PC-9 (cell line): Measurements from ENCODE around the gene KLRB1. TPM values are rescaled to one million over a fixed set of nuclear protein-coding genes. Genes with fewer than 3 reads are reported as not detected.
"Not testable (repeated sequence)": the region's sequence is repeated elsewhere in the genome, so short reads cannot be mapped to it uniquely, and the experiment has no call there.

ENCODE experiments used
- BruUV-seq: library from RNA; stranded (reverse); fragments of 400-500 nt; replicated peaks from 2 replicates; lab custom pipeline; 2021; lab: Mats Ljungman, UMichigan
- CTCF ChIA-PET: fragments of 300-600 bp; sonication (Branson Sonifier 250); formaldehyde crosslinking; loops from one replicate; lab custom pipeline; 2022; ENCODE audit warnings: antibody characterized with exemption; lab: Charles Lee
- POLR2A ChIA-PET: fragments of 300-600 bp; sonication (Branson Sonifier 250); formaldehyde crosslinking; loops from one replicate; lab custom pipeline; 2022; ENCODE audit warnings: antibody characterized with exemption; ENCODE audit not compliant: unreplicated experiment; lab: Charles Lee
- DNase-seq, 2 experiments: peaks; one replicate each; pipeline versions ENCODE4 v3.0.0 to v3.0.0-alpha.2; 2015 to 2022; ENCODE audit warnings: mixed read lengths in 1 of 2
- H2AFZ ChIP-seq: fragments of 200-600 bp; sonication (generic); 2 replicates; pipeline ENCODE4 v1.8.1; 2017; ENCODE audit warnings: antibody characterized with exemption
- H3F3A ChIP-seq: fragments of 200-600 bp; sonication (generic); 2 replicates; pipeline ENCODE4 v1.8.1; 2017; ENCODE audit warnings: antibody characterized with exemption, mild to moderate bottlenecking, low read depth; ENCODE audit not compliant: insufficient read depth
- H3K27ac ChIP-seq: fragments of 200-600 bp; sonication (generic); 2 replicates; pipeline ENCODE4 v1.6.1; 2016; ENCODE audit warnings: mixed run types
- H3K27me3 ChIP-seq: fragments of 200-600 bp; sonication (generic); 2 replicates; pipeline ENCODE4 v1.6.1; 2016; ENCODE audit warnings: low read depth, mixed run types; ENCODE audit not compliant: insufficient read depth
- H3K36me3 ChIP-seq: fragments of 200-600 bp; sonication (generic); 2 replicates; pipeline ENCODE4 v1.6.1; 2016; ENCODE audit warnings: low read depth, mixed run types
- H3K4me1 ChIP-seq: fragments of 200-600 bp; sonication (generic); replicated peaks from 2 replicates; pipeline ENCODE4 v1.6.1; 2016; ENCODE audit warnings: mixed run types; ENCODE audit not compliant: insufficient read depth
- H3K4me2 ChIP-seq: fragments of 200-600 bp; sonication (generic); 2 replicates; pipeline ENCODE4 v1.6.1; 2017; ENCODE audit warnings: mixed run types
- H3K4me3 ChIP-seq: fragments of 200-600 bp; sonication (generic); 2 replicates; pipeline ENCODE4 v1.6.1; 2016; ENCODE audit warnings: mixed run types
- H3K79me2 ChIP-seq: fragments of 200-600 bp; sonication (generic); 2 replicates; pipeline ENCODE4 v1.6.1; 2017; ENCODE audit warnings: low read depth, mixed run types
- H3K9me2 ChIP-seq: fragments of 200-600 bp; sonication (generic); 2 replicates; pipeline ENCODE4 v1.8.1; 2017; ENCODE audit warnings: mild to moderate bottlenecking; ENCODE audit not compliant: insufficient read depth
- H3K9me3 ChIP-seq: fragments of 200-600 bp; sonication (generic); 2 replicates; pipeline ENCODE4 v1.8.1; 2016; ENCODE audit warnings: low read depth; ENCODE audit not compliant: insufficient read depth
- H4K20me1 ChIP-seq: fragments of 200-600 bp; sonication (generic); 2 replicates; pipeline ENCODE4 v1.8.1; 2017; ENCODE audit not compliant: insufficient read depth
- intact Hi-C: fragments of 100-400 bp; cut with micrococcal nuclease; formaldehyde crosslinking; loops from one replicate; pipeline ENCODE4 v1.10.0; 2022; ENCODE audit not compliant: unreplicated experiment
- total RNA-seq: library from RNA; stranded (reverse); gene quantifications from 2 replicates; pipeline ENCODE4 v1.2.3, GENCODE V29; 2021

KLRB1 gene
- total RNA-seq, 1 experiment from 2014 or later = not detected

DNA sequence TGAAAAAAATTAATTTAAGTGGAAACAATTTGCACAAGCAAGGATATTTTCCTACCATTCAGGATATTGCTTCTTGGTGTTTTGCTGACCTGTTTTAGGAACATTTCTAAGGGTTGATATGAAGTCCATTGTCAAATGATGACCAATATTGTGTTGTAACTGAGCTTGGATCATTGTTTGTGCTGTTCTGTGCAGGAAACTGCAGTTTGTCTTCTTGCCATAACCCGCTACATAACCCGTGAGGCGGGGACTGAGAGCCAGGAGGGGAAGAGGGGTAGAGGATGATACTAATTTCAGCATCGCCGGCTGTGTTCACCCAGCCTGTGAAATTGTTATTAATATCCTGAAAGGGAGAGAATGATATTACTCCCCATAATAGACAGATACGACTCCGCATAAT, 41.6 kb downstream of the KLRB1 start:
- H3F3A ChIP-seq, H2AFZ ChIP-seq, H3K4me2 ChIP-seq, H3K9me2 ChIP-seq, BruUV-seq, H3K4me1 ChIP-seq, H3K36me3 ChIP-seq, H4K20me1 ChIP-seq, H3K79me2 ChIP-seq, H3K9me3 ChIP-seq, H3K4me3 ChIP-seq, intact Hi-C loops, POLR2A ChIA-PET, DNase-seq, H3K27ac ChIP-seq, CTCF ChIA-PET, H3K27me3 ChIP-seq: not testable (repeated sequence)

DNA sequence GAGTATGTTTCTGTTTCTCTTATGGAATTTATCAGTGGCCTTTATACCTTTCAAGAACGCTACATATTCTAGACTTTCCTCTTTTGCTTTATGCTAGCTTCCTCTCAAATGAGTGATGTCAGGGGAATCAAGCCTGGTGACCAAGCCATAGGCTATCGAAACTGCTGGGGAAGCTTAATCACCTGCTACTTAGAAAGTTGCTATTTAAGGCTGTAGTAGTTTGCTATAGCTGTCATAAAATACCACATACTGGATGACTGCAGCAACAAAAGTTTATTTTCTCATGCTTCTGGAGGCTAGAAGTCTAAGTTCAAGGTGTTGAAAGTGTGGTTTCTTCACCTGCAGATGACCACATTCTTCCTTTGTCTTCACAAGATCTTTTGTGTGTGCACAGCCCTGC, 43.3 kb downstream of the KLRB1 start:
- H3K4me3 ChIP-seq, H3K36me3 ChIP-seq, H3F3A ChIP-seq, H3K27me3 ChIP-seq, CTCF ChIA-PET, H3K4me1 ChIP-seq, H4K20me1 ChIP-seq, H3K9me2 ChIP-seq, intact Hi-C loops, POLR2A ChIA-PET, H3K4me2 ChIP-seq, H2AFZ ChIP-seq, BruUV-seq, H3K27ac ChIP-seq, DNase-seq, H3K9me3 ChIP-seq, H3K79me2 ChIP-seq: not testable (repeated sequence)

DNA sequence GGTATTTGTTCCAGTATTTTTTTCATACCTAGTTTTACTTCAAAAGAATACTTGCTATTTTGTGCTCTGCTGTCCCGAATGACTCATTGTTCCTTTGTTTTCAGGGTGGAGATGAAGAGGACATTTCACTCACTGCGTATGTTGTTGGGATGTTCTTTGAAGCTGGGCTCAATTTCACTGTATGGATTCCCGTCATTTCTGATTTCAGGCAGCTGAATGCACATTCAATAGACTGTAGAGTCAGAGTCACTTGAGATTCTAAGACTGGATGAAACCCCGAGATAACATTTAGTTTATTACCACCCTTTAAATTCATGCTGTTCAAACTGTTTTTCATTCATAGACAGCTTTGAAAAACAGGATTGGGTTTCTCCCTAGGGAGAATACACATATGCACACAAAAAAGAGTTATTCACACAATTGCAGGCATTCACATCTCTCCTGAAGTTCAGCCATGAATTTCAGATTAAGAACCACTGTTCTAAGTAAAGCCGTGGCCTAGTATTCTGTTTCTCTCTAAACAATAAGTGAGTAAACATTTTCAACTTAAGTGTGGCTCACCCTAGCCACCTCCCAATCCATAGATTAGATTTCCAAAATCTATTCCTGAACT, 44.8 kb downstream of the KLRB1 start:
- H3K4me1 ChIP-seq, POLR2A ChIA-PET, H2AFZ ChIP-seq, H3K9me3 ChIP-seq, H3F3A ChIP-seq, CTCF ChIA-PET, H3K27me3 ChIP-seq, H3K36me3 ChIP-seq, H4K20me1 ChIP-seq, intact Hi-C loops, H3K4me2 ChIP-seq, H3K9me2 ChIP-seq, DNase-seq, H3K79me2 ChIP-seq, H3K27ac ChIP-seq, H3K4me3 ChIP-seq, BruUV-seq: not testable (repeated sequence)

DNA sequence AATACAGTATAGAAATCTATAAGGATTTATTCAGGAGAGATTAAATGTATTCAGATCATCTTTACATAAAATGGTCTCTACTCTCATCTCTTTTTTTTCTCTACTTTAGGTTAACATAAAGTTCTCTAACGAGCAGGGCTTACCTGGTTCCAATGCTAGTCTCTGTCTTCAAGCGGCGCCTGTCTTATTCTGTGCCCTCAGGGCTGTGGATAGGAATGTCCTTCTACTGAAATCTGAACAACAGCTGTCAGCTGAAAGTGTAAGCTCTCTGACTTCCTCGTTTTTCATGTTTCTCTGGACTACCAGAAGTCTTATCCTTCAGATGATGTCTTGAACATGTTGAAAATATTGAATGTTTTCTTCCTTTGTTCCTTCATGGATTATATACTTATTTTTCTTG, 62.2 kb downstream of the KLRB1 start:
- H3K79me2 ChIP-seq, DNase-seq, intact Hi-C loops, H3K4me3 ChIP-seq, H3K36me3 ChIP-seq, CTCF ChIA-PET, H3K4me1 ChIP-seq, POLR2A ChIA-PET, H3F3A ChIP-seq, H3K9me2 ChIP-seq, H2AFZ ChIP-seq, BruUV-seq, H3K4me2 ChIP-seq, H4K20me1 ChIP-seq, H3K27me3 ChIP-seq, H3K27ac ChIP-seq, H3K9me3 ChIP-seq: not testable (repeated sequence)

Other genes starting within 250 kb of the KLRB1 start
- 32.6 and 37.8 TPM in 2 replicates for gene CLEC2D, start 61.8 kb upstream of the KLRB1 start, total RNA-seq
- gene CLECL1, start 125.2 kb upstream of the KLRB1 start, total RNA-seq = not detected in 2 replicates
- not detected in 2 replicates for gene CD69, start 153.0 kb upstream of the KLRB1 start, total RNA-seq
- not detected in 2 replicates for gene KLRF1, start 219.6 kb upstream of the KLRB1 start, total RNA-seq